ENCODE data around the gene CPD.
A peak's percentile ranks its signal among the peaks of the same experiment; 100 is the strongest.

Gene CPD

GRCh38 chr17:30376621-30377452 lies 1.9 kb upstream of the CPD start:
- Histone ChIP-seq H3K36me3 (ENCODE audit: insufficient read depth, low read length) (no peaks in the 10 kb centered on the region), H3K79me2 (ENCODE audit: control insufficient read depth, insufficient read depth, low read length, unreplicated experiment) (peaks cover 22% of the 10 kb centered on the region), H3K27me3 (ENCODE audit: insufficient read depth, low read length) (no peaks in the 10 kb centered on the region), H2AFZ (ENCODE audit: low read length, unreplicated experiment) (no peak overlapping the region), H3K4me1 (ENCODE audit: control insufficient read depth, insufficient read depth, low read length, unreplicated experiment) (peaks cover 44% of the 10 kb centered on the region), H3K4me3 (ENCODE audit: low read depth, low read length) (no peak overlapping the region), H3K27ac (ENCODE audit: low read depth, low read length) (no peak overlapping the region)

GRCh38 chr17:30377574-30378240 lies 1.0 kb upstream of the CPD start:
- H3K27me3 ChIP-seq (ENCODE audit: insufficient read depth, low read length), result no peaks in the 10 kb centered on the region
- H2AFZ ChIP-seq (ENCODE audit: low read length, unreplicated experiment), result peak overlapping the region; percentile 97
- H3K27ac ChIP-seq (ENCODE audit: low read depth, low read length), result no peak overlapping the region
- no peaks in the 10 kb centered on the region for H3K36me3 ChIP-seq (ENCODE audit: insufficient read depth, low read length)
- peak overlapping the region; percentile 90 for H3K4me3 ChIP-seq (ENCODE audit: low read depth, low read length)
- peaks cover 25% of the 10 kb centered on the region for H3K79me2 ChIP-seq (ENCODE audit: control insufficient read depth, insufficient read depth, low read length, unreplicated experiment)
- H3K4me1 ChIP-seq (ENCODE audit: control insufficient read depth, insufficient read depth, low read length, unreplicated experiment), result peaks cover 43% of the 10 kb centered on the region

GRCh38 chr17:30378241-30378824 lies 394 bp upstream of the CPD start:
- peak overlapping the region; percentile 97 for H2AFZ ChIP-seq (ENCODE audit: low read length, unreplicated experiment)
- peaks cover 46% of the 10 kb centered on the region for H3K4me1 ChIP-seq (ENCODE audit: control insufficient read depth, insufficient read depth, low read length, unreplicated experiment)
- H3K36me3 ChIP-seq (ENCODE audit: insufficient read depth, low read length), result no peaks in the 10 kb centered on the region
- peaks cover 30% of the 10 kb centered on the region for H3K79me2 ChIP-seq (ENCODE audit: control insufficient read depth, insufficient read depth, low read length, unreplicated experiment)
- peak overlapping the region; percentile 37 for H3K27ac ChIP-seq (ENCODE audit: low read depth, low read length)
- no peaks in the 10 kb centered on the region for H3K27me3 ChIP-seq (ENCODE audit: insufficient read depth, low read length)
- H3K4me3 ChIP-seq (ENCODE audit: low read depth, low read length), result peak overlapping the region; percentile 90

GRCh38 chr17:30379303-30379902 lies 676 bp downstream of the CPD start:
- H3K36me3 ChIP-seq (ENCODE audit: insufficient read depth, low read length), result no peaks in the 10 kb centered on the region
- H3K27me3 ChIP-seq (ENCODE audit: insufficient read depth, low read length), result no peaks in the 10 kb centered on the region
- peak overlapping the region; percentile 18 for H2AFZ ChIP-seq (ENCODE audit: low read length, unreplicated experiment)
- H3K79me2 ChIP-seq (ENCODE audit: control insufficient read depth, insufficient read depth, low read length, unreplicated experiment), result peaks cover 35% of the 10 kb centered on the region
- H3K4me3 ChIP-seq (ENCODE audit: low read depth, low read length), result peak overlapping the region; percentile 90
- peaks cover 52% of the 10 kb centered on the region for H3K4me1 ChIP-seq (ENCODE audit: control insufficient read depth, insufficient read depth, low read length, unreplicated experiment)
- no peak overlapping the region for H3K27ac ChIP-seq (ENCODE audit: low read depth, low read length)

GRCh38 chr17:30379903-30380381 lies 1.2 kb downstream of the CPD start:
- Histone ChIP-seq H3K27me3 (ENCODE audit: insufficient read depth, low read length) (no peaks in the 10 kb centered on the region), H3K27ac (ENCODE audit: low read depth, low read length) (no peak overlapping the region), H3K36me3 (ENCODE audit: insufficient read depth, low read length) (no peaks in the 10 kb centered on the region), H2AFZ (ENCODE audit: low read length, unreplicated experiment) (peak overlapping the region; percentile 18), H3K4me3 (ENCODE audit: low read depth, low read length) (peak overlapping the region; percentile 90), H3K4me1 (ENCODE audit: control insufficient read depth, insufficient read depth, low read length, unreplicated experiment) (peaks cover 52% of the 10 kb centered on the region), H3K79me2 (ENCODE audit: control insufficient read depth, insufficient read depth, low read length, unreplicated experiment) (peaks cover 35% of the 10 kb centered on the region)

- Histone ChIP-seq H3K79me2 (ENCODE audit: control insufficient read depth, insufficient read depth, low read length, unreplicated experiment) (peaks cover 35% of the 10 kb centered on the region), H3K27ac (ENCODE audit: low read depth, low read length) (no peak overlapping the region), H3K36me3 (ENCODE audit: insufficient read depth, low read length) (no peaks in the 10 kb centered on the region), H3K4me1 (ENCODE audit: control insufficient read depth, insufficient read depth, low read length, unreplicated experiment) (peaks cover 51% of the 10 kb centered on the region), H3K4me3 (ENCODE audit: low read depth, low read length) (peak overlapping the region; percentile 90), H3K27me3 (ENCODE audit: insufficient read depth, low read length) (no peaks in the 10 kb centered on the region), H2AFZ (ENCODE audit: low read length, unreplicated experiment) (no peak overlapping the region)
These were observed 2.1 kb downstream of the CPD start for GRCh38 chr17:30380643-30381339.

- Histone ChIP-seq H3K4me3 (ENCODE audit: low read depth, low read length) (peak overlapping the region; percentile 90), H2AFZ (ENCODE audit: low read length, unreplicated experiment) (no peak overlapping the region), H3K27ac (ENCODE audit: low read depth, low read length) (no peak overlapping the region), H3K27me3 (ENCODE audit: insufficient read depth, low read length) (no peaks in the 10 kb centered on the region), H3K36me3 (ENCODE audit: insufficient read depth, low read length) (0 out of 2 replicates have a peak, but pooled peaks cover under 1% of the 10 kb centered on the region), H3K79me2 (ENCODE audit: control insufficient read depth, insufficient read depth, low read length, unreplicated experiment) (peaks cover 35% of the 10 kb centered on the region), H3K4me1 (ENCODE audit: control insufficient read depth, insufficient read depth, low read length, unreplicated experiment) (peaks cover 46% of the 10 kb centered on the region)
These were observed 2.6 kb downstream of the CPD start for GRCh38 chr17:30381340-30381659.

- H3K4me1 ChIP-seq (ENCODE audit: control insufficient read depth, insufficient read depth, low read length, unreplicated experiment), result peaks cover 35% of the 10 kb centered on the region
These were observed 3.6 kb downstream of the CPD start for GRCh38 chr17:30382345-30382744.

GRCh38 chr17:30388321-30389179 lies 9.8 kb downstream of the CPD start:
- H3K4me3 ChIP-seq (ENCODE audit: low read depth, low read length), result no peak overlapping the region
- H3K27ac ChIP-seq (ENCODE audit: low read depth, low read length), result no peak overlapping the region
- no peak overlapping the region for H2AFZ ChIP-seq (ENCODE audit: low read length, unreplicated experiment)
- peaks cover 5% of the 10 kb centered on the region; the same call in 1 of the 2 replicates for H3K36me3 ChIP-seq (ENCODE audit: insufficient read depth, low read length)
- peaks cover 2% of the 10 kb centered on the region for H3K79me2 ChIP-seq (ENCODE audit: control insufficient read depth, insufficient read depth, low read length, unreplicated experiment)
- H3K4me1 ChIP-seq (ENCODE audit: control insufficient read depth, insufficient read depth, low read length, unreplicated experiment), result peaks cover 4% of the 10 kb centered on the region
- H3K27me3 ChIP-seq (ENCODE audit: insufficient read depth, low read length), result no peaks in the 10 kb centered on the region

More at GRCh38 chr17:30382345-30382744, 3.6 kb downstream of the CPD start:
- H2AFZ ChIP-seq (ENCODE audit: low read length, unreplicated experiment), result no peak overlapping the region
- H3K36me3 ChIP-seq (ENCODE audit: insufficient read depth, low read length), result peaks cover 5% of the 10 kb centered on the region; the same call in 1 of the 2 replicates
- peaks cover 35% of the 10 kb centered on the region for H3K79me2 ChIP-seq (ENCODE audit: control insufficient read depth, insufficient read depth, low read length, unreplicated experiment)
- H3K27me3 ChIP-seq (ENCODE audit: insufficient read depth, low read length), result no peaks in the 10 kb centered on the region
- H3K27ac ChIP-seq (ENCODE audit: low read depth, low read length), result no peak overlapping the region
- H3K4me3 ChIP-seq (ENCODE audit: low read depth, low read length), result peak overlapping the region; percentile 1; the same call in 1 of the 2 replicates

Measured in ACC112 (cell line).